Neural crest cell (in vitro differentiated cells): Measurements from ENCODE around the gene ACAA2. TPM values are rescaled to one million over a fixed set of nuclear protein-coding genes. Genes with fewer than 3 reads are reported as not detected.

Source experiments
- DNase-seq: peaks from one replicate; pipeline ENCODE4 v3.0.0; 2021; ENCODE audit warnings: low read depth, mixed read lengths, low spot score
- H3K27ac Mint-ChIP-seq: one replicate; pipeline ENCODE4 v1.8.0; 2021; ENCODE audit warnings: mild to moderate bottlenecking, mixed read lengths; ENCODE audit not compliant: unreplicated experiment
- H3K27me3 Mint-ChIP-seq: 2 replicates; pipeline ENCODE4 v1.8.0; 2021; ENCODE audit warnings: low read depth, mild to moderate bottlenecking, mixed read lengths
- H3K36me3 Mint-ChIP-seq: 2 replicates; pipeline ENCODE4 v1.8.0; 2021; ENCODE audit warnings: low read depth, mild to moderate bottlenecking, mixed read lengths
- H3K4me1 Mint-ChIP-seq: 2 replicates; pipeline ENCODE4 v1.8.0; 2021; ENCODE audit warnings: mixed read lengths
- H3K4me3 Mint-ChIP-seq: one replicate; pipeline ENCODE4 v1.8.0; 2021; ENCODE audit warnings: mild to moderate bottlenecking, mixed read lengths
- H3K9me3 Mint-ChIP-seq: 2 replicates; pipeline ENCODE4 v1.8.0; 2021; ENCODE audit warnings: mixed read lengths
- total RNA-seq: library from RNA; stranded (reverse); gene quantifications from 2 replicates; pipeline ENCODE4 v1.2.1, GENCODE V29; 2021
- TF ChIP-seq, protein P1 (sequence below): fragments of 200-600 bp; sonication (generic); conservative IDR thresholded peaks from 2 replicates; pipeline ENCODE4 v1.5.0; 2021; ENCODE audit warnings: antibody characterized with exemption, mild to moderate bottlenecking

The ACAA2 gene
- total RNA-seq, 1 donor from 2014 or later: 67.5 TPM

DNA sequence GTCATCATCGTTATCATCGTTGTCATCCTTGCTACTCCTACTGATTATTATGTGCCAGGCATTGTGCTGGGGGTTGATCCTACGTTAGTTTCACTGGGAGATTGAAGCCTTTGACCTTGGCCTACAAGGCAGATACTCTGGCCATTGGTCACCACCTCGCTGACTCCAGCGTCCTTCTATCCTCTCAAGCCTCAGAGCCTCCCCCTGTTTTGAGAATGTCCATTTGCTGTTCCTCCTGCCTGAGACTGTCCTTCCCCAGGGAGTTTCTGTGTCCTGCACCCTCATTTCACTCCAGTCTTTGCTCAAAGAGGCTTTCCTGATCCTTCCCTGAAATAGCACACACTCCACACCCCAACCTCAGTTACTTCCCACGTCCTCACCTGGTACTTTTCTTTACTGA is 57.8 kb downstream of the ACAA2 start:
- Mint-ChIP-seq H3K27me3 (peaks cover 15% of the 10 kb centered on the region), H3K36me3 (no peaks in the 10 kb centered on the region), H3K9me3 (peaks cover 5% of the 10 kb centered on the region), H3K27ac (peak overlapping the region; percentile 2), H3K4me3 (no peak overlapping the region), H3K4me1 (peaks cover 8% of the 10 kb centered on the region)
- DNase-seq: no peak
- TF ChIP-seq, protein P1, sequence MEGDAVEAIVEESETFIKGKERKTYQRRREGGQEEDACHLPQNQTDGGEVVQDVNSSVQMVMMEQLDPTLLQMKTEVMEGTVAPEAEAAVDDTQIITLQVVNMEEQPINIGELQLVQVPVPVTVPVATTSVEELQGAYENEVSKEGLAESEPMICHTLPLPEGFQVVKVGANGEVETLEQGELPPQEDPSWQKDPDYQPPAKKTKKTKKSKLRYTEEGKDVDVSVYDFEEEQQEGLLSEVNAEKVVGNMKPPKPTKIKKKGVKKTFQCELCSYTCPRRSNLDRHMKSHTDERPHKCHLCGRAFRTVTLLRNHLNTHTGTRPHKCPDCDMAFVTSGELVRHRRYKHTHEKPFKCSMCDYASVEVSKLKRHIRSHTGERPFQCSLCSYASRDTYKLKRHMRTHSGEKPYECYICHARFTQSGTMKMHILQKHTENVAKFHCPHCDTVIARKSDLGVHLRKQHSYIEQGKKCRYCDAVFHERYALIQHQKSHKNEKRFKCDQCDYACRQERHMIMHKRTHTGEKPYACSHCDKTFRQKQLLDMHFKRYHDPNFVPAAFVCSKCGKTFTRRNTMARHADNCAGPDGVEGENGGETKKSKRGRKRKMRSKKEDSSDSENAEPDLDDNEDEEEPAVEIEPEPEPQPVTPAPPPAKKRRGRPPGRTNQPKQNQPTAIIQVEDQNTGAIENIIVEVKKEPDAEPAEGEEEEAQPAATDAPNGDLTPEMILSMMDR: no peak

DNA sequence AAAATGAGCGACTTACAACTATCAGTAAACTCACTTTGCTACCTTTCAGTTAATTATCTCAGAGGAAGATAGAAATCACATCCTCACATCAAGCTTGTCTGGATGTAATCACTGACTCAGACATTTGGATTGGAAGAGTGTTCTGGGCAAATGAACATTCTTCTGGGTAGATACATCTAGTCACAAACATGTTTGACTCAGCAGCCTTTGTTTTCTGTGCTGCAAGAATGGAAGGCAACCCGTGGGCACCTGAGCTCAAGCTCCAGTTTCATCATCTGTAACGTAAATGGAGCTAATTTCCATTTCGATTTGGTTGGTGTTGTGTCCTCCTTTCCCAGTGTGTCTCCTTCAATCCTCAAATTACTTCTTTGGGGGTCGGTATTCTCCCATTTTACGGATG is 58.5 kb downstream of the ACAA2 start:
- Mint-ChIP-seq H3K4me1 (peaks cover 8% of the 10 kb centered on the region), H3K27me3 (peaks cover 15% of the 10 kb centered on the region), H3K4me3 (no peak overlapping the region), H3K36me3 (no peaks in the 10 kb centered on the region), H3K9me3 (peaks cover 5% of the 10 kb centered on the region), H3K27ac (no peak overlapping the region)
- TF ChIP-seq, protein P1: no peak
- no peak for DNase-seq

DNA sequence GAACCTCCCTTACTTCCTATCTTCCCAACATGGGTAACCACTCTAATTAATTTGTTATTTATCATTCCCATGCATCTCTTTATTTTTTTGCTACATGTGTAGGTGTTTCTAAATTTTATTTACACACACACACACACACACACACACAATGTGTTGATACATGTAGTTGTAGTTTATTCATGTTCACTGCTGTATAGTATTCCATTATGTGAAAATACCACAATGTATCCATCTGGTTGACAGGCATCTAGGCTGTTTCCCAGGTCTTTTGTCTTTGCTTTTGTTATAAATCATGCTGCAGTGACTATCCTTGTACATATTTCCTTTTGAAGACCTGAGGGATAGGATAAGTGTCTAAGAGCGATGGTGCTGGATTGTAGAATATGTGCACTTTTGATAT is 59.7 kb downstream of the ACAA2 start:
- TF ChIP-seq, protein P1: no peak
- Mint-ChIP-seq H3K9me3 (peaks cover 5% of the 10 kb centered on the region), H3K4me1 (peaks cover 8% of the 10 kb centered on the region), H3K4me3 (no peak overlapping the region), H3K36me3 (no peaks in the 10 kb centered on the region), H3K27ac (no peak overlapping the region), H3K27me3 (peaks cover 15% of the 10 kb centered on the region)
- DNase-seq: no peak

DNA sequence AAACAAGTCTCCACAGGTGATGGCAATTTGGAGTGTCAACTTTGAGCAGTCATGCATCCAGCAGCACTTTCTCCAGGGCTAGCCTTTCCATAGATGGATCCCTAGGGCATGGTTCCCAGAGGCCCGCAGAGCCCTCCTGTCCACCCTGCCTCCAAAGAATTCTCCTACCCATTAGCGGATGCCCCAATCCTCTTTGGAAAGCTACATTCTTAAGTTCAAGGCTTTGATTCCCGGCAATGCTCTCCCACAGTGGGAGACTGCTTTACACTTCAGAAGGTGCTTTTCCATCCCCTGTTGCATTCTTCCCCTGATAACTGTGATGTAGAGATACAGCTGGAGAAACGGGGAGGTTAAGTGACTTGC is 61.3 kb downstream of the ACAA2 start:
- no peak for DNase-seq
- Mint-ChIP-seq H3K27ac (no peak overlapping the region), H3K36me3 (no peaks in the 10 kb centered on the region), H3K4me3 (no peak overlapping the region), H3K9me3 (peaks cover 10% of the 10 kb centered on the region), H3K27me3 (peaks cover 15% of the 10 kb centered on the region), H3K4me1 (peaks cover 6% of the 10 kb centered on the region)
- TF ChIP-seq, protein P1: no peak

DNA sequence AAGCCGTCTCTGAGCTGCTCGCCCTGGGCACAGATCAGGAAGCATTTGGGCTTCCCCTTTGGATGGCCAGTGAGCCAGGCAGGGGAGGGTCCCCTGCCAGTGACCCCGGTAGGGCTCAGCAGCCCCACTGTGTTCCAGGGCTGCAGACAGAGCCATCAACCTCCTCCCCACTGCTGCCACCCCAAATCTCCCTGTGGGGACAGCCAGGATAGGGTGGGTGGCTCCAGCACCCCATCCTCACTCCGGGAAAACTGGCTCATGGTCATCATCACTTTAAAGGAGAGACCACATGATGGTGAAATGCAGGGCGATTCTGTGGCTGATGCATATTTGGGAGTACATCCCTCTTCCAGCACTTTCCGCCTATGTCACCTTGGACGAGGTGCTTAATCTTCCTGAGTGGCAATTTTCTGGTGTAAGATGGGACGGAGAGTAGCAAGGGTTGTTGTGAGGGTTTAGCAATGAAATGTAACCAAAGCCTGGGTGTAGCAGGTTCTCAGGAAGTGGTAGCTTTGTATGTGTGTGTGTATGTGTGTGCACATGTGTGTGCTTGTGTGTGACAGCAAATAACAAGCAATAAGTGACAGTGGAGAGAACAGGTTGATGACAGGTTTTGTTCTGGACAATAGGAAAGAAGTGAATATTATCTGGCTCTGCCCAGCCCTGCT is 61.8 kb downstream of the ACAA2 start:
- H3K27me3 Mint-ChIP-seq: peaks cover 15% of the 10 kb centered on the region
- H3K4me1 Mint-ChIP-seq: peaks cover 6% of the 10 kb centered on the region
- H3K27ac Mint-ChIP-seq: no peak overlapping the region
- H3K36me3 Mint-ChIP-seq: no peaks in the 10 kb centered on the region
- TF ChIP-seq, protein P1: no peak
- no peak for DNase-seq
- H3K4me3 Mint-ChIP-seq: no peak overlapping the region
- H3K9me3 Mint-ChIP-seq: peaks cover 10% of the 10 kb centered on the region
